ENCODE results near the gene TRMT1.

TRMT1 gene

DNA sequence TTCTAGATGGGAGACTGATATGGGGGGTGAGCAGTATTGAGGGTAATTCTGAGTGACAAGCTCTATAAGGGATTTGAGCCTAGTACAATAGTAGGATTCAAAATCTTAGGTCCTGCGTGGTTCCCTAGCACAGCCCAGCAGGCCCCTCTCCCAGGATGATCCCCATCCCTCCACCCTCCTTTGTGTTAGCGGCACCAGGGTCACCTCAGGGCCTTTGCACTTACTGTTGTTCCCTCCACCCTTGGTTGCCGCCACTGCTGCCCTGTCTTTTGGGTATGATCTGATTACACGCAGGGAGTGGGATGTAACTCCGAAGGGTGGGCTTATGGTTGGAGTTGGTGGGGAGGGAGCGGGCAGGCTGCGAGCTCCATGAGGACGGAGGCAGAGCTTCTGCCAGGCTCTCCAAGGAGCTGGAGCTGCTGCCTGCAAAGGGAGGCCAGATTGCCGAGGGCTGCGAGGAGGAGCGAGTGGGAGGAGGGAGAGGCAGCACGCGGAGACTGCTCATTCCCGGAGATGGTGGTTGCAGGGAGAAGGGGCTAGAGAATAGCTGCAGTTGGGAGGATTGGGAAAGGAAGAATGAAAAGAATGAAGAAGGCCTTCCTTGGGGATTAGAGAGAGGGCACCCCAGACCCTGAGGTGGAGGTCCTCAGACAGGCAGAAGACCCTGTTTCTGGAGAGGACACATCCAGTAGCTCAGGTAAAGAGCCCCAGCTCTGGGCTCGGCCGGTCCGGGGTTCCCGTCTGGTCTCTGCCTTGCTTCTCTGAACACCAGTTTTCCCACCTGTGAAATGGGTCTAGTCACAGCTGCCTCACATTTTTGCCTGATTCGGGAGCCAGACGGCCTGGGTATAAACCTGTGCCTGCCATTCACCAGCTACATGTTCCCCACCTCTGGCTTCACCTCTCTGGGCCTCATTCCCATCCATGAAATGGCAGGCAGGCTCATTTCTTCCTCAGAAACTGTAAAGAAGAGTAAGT lies 6.7 kb upstream of the TRMT1 start:
- no peak for DNase-seq (ENCODE audit: low spot score)

DNA sequence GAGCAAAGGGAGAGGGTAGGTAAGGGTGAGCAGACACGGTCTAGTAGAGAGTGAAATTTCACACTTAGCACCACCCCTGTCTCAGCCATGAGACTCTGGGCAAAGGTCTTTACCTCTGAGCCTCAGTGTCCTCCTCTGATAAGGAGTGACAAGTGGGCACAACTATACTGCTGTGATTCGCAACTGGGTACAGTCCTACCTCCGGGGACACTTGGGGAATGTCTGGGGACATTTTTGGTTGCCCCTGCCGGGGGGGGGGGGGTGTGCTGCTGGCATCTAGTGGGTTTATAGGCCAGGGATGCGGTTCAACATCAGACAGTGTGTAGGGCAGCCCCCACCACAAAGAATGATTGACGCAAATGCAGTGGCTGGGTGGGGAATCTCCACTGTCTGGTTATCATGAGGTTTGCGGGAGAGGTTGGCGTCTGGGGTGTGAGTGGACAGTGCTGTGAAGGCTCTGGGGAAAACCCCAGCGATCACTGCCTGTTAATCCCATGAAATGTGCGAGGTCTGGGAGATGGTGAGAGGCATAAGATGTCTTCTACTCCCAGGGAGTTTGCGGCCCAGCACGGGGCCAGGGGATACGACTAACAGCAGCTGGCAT lies 5.8 kb upstream of the TRMT1 start:
- no peak for DNase-seq (ENCODE audit: low spot score)

DNA sequence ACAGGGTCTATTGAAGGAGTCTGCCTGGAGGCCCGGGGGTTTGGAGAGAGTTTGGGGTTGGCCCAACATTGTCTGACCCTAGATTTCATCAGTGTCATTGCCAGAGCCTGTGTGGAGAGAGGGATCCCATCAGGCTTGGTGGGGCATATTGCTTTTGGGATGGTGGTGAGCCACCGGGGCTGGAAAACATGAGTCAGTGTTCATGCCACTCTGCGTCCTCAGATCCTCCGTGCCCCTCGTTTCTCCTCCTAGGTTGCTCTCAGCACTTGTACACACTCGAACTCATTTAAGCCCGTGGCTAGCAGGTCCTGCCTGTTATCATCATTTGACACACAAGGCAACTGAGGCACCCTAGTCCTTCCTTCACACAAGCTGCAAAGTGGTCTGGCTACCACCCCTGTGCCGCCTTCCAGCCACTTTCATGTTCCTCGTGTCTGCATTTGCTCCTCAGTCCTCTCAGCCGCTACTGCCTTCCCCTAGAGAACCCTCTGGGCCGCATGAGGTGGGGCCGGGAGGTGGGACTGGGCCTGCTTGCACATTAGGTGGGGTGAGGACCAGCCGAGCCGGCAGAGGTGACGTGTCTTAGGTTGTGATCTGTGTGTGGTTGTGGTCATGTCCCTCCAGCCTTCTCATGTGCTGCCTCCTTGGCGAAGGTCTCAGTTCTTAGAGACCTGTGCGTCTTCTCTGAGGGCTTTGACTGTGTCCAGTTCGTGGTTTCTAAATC lies 5.2 kb upstream of the TRMT1 start:
- DNase-seq (ENCODE audit: low spot score) = no peak

DNA sequence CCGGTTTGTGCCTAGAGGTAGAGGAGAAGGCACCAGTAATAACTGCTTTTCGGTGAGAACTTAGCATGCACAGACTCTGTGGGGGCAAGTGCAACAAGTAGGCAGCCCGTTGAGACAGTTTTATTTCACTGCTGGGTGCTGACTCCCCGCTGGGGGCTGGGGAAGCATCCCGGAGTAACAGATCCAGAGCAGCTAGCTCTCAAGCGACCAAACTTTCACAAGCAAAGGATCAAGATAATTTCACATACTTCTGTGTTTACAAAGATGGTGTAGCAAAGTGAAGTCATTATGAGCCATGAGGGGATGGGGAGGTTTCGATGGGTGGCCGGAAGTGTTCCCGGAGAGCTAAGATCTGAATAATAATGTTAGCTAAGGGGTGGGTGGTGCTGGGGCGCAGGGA lies 4.3 kb upstream of the TRMT1 start:
- peak; percentile 75 for DNase-seq (ENCODE audit: low spot score)

DNA sequence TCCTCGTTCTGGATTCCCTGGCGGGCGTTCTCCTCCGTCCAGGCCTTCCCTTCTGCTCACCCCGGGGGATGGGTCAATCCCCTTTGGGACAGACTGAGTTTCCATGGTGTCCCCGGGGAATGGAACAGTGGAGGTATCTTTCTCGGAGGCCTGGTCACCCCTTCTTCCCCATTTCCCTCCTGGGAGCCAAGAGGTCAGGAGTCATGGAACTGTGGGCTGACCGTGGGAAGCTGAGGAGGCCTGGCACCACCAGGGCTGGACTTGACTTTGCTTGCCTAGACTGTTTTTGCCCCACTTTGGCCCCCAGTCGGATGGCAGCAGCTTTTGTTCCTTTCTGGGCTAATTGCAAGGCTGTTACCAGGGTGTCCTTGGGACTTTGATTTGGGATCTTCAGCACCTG lies 3.5 kb upstream of the TRMT1 start:
- DNase-seq (ENCODE audit: low spot score) = no peak

DNA sequence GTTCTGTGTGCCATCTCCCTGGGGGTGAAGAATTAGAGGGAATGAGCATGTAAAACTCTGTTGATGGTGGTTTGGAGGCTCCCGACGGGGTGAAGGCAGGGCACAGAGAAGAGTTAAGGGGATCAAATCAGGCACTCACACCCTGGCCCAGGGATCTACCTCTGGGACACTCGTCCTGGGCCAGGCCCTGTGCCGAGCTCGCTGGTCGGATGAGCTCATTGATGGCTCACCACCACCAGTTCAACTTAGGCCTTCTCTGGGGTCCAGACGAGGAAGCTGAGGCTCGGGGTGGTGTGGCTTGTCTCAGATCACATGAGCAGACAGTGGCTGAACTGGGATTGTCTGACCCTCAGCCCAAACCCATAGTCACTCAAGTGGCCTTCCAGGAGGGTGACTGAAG lies 3.1 kb upstream of the TRMT1 start:
- peak; percentile 24 for DNase-seq (ENCODE audit: low spot score)

DNA sequence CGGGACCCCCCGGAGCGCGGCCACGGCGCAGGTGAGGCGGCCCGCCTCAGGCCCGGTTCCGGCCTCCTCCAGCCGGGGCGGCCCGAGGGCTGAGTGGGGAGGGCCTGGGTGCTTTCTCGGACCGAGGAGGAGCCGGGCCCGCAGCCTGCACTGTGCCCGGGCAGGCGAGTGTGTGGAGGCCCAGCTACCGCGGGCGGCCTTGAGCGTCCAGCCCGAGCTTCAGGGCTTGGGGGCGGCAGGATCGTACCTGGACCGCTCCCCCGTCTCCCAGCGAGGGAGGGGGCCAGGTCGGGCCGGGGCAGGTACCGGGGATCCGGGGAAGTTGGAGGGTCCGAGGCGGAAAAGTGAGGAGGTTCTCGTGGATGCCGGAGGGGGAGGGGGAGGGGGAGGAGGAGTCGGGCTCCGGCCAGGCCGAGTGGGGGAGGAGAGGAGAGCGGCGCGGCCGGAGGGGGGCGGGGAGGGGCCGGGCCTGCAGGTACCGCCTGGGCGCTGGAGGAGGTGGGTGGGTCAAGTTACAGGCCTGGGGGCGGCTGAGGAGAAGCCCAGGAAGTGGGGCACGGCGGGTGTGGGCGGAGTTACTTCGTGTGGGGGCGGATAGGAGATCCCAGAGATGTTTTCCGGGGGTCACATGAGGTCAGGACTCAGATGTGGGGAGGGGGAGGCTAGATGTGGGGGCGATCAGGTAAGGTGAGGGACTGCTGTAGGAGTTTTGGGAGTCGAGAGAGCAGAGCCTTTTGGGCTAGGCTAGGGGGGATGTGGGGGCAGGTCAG lies 2.1 kb upstream of the TRMT1 start:
- DNase-seq (ENCODE audit: low spot score) = peak; percentile 73

DNA sequence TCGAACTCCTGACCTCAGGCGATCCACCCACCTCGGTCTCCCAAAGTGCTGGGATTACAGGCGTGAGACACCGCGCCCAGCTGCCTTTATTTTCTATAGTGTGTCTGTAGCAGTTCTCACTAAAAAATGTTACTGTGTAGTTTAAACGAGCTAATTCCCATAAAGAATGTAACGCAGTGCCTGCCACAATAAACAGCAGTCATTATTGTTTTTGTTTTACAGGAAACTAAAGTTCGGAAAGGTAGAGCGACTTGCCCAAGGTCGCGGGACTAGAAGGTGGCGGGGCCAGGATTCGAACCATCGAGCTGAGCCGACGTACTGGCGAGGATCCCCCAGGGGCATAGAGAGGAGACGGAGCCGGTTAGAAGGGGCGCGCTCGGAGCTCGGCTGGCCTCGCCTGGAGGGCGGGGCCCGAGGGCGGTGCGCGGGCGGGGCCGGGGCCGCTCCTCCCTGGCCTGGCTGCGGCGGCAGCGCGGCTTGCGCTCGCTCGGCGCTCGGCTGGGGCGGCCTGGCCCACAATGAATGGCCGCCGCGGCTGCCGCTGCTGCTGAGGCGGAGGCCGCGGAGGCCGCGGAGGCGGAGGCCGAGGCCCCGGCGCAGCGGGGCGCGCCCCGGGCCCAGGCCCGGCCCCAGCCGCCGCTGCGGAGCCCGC lies 1.4 kb upstream of the TRMT1 start, which contains the start of gene NACC1:
NACC1 (plus strand) TSS at position 493 of the 652 bp plus-strand sequence. CDS start 16,944 bp downstream, outside the sequence.
- DNase-seq (ENCODE audit: low spot score) = peak; percentile 99

DNA sequence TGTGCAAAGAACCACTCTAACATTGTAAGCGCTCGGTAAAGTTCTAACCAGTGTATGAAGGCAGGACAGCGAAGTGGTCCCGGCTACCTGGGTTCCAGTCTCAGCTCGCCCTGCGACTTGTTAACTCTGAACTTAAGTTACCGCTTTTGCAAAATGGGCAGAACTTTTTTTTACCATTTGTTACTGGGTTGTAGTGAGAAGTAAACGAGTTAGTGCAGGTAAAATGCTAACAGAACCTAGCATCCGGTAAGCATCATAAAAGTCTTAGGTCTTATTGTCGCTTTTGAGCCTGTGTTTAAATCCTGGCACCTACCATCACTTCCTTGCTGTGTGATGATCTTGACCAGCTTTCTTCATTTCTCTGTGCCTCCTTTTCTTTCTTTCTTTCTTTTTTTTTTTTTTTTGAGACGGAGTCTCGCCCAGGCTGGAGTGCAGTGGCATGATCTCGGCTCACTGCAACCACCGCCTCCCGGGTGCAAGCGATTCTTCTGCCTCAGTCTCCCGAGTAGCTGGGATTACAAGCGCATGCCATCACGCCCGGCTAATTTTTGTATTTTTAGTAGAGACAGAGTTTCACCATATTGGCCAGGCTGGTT lies 734 bp upstream of the TRMT1 start:
- DNase-seq (ENCODE audit: low spot score) = no peak

DNA sequence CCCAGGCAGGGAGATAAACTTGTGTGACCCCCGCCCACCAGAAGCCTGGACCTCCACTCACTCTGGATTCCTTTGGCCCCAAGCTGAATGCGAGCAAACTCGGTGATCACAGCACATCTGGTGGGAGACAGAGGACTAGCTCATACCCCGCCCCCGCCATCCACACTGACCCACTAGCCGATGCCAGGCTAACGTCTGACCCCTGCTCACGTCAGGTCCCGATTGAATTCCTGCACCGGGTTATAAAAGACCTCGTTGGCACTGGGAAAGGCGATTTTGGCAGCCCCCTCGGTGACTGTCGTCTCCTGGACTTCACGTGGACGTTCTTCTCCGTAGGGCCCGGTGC lies 631 bp downstream of the TRMT1 start:
- no peak for DNase-seq (ENCODE audit: low spot score)

DNA sequence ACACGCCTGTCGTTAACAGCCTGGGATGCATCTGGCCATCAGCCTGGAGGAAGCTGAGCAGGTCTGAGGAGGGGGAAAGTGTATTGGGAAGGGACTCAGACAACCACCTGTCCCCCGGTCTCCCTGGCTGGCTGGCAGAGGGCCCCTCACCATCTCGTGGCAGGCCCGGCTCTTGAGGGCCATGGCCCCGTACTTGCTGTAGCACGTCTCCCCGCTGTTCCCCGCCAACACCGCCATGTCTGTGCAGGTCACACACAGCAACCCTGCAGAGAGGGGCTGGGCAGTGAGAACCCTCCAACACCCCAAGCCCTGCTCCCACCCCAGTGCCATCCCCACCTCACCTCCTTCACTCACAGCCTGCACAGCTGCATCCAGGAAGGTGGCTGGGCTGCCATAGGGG lies 4.0 kb downstream of the TRMT1 start:
- DNase-seq (ENCODE audit: low spot score) = no peak

DNA sequence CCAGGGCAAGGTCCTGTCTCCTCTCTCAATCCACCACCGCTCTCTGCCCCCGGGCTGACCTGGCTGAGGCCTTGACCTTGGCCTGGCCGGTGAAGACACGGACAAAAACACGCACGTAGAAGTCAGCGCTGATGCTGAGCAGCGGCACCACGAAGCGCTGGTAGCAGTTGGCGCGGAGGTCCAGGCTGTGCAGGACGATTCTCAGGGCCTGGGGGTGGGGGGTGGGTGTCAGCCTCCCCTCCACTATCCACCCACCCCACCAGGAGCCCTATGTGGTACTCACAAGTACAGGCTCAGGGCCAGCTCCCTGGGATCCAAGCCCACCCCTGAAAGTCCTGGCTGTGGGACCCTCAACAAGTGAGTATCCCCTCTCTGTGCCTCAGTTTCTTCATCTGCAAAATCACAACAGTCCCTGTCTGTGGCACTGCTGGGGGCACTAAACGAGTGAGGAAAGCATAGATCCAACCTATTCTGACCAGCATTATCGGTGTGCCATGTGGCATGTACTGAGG lies 6.4 kb downstream of the TRMT1 start:
- DNase-seq (ENCODE audit: low spot score) = no peak

DNA sequence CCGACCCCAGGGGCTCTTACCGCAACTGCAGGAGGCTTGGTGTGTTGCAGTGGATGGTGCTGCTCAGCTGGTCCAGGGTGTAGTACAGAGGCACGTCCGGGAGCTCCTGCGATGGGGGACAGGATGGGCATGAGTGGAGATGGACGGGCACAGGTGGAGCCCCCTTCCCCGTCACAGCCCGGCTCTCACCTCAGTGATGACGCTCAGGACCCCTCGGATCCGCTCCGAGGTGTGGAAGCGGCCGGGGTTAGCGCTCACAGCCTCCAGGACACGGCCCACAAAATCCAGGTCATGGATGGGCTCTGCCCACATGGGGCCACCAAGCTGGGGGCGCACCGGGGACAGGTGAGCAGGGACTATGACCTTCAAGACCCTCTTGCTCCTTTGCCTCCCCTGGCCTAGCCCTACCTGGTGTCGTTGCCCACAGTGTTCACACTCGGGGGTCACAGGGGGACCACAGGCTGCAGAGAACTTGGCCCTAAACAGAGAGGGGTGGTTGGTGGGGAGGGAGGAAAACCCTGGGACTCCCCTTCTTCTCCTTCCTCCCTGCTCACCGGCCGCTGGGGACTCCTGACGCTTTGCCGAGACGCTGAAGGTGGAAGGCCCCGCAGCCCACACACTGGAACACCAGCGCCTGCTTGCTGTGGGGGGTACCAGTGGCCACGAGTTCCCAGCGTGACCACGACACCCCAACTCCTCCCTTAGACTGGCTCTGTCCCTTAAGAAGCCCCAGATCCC lies 7.0 kb downstream of the TRMT1 start:
- DNase-seq (ENCODE audit: low spot score) = no peak

DNA sequence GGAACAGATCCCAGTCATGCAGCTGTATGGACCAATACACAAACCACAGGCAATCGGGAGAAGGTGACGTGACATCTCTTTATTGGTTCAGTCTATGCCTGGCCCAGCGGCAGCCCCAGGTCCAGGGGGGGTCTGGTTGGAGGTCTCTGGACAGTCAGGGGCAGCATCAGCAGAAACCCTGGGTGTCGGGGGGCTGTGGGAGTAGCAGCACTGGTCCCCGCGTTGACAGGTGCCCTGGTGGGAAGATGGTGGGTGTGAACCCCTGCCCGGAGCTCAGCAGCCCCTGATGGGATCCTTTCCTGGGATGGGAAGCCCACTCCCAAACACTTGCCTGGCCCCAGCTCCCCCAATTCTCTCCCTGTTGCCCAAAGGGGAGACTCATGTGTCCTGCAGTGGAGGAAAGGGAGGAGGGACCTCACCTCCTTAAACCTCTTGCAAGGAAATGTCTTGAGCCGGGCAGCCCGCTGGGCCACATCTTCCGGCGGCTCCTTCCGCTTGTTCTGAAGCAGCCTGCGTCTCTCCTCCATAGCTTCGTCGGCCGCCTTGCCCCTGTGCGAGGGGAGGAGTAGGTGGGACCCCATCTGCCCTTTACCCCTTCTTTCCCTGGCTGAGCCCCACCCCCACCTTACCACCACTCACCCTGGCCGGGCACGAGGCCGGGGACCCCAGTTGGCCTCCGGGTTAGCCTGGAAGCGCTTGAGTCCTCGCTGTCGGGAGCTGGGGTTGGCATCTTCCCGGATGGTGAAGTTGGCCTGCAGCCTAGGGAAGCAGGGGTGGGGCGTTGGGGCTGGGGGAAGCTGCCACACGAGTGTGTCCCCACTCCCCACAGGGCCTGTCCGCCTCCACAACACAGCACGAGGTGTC lies 11.5 kb downstream of the TRMT1 start:
- DNase-seq (ENCODE audit: low spot score) = no peak

DNA sequence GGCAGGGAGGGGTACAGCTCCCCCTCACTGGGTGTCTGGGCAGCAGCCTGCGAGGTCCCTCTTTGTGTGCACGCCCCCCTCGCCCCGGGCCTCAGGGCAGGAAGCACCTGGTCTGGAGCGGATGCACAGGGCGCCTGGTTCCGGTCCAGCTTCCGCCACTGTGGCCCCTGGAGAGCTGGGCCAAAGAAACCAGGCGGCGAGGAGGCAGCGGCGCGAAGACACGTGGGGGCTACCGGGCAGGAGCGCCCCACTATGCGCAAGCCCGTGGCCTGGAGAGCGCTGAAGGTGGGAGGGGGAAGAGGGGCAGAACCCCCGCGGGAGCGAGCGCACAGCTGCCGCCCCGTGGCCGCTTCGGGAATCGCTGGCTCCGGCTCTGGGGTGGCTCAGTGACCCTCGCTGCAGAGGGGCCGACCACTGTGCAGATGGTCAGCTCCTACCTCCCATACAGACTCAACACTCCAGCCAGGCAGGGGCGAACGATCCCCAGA lies 12.1 kb downstream of the TRMT1 start:
- DNase-seq (ENCODE audit: low spot score) = no peak

DNA sequence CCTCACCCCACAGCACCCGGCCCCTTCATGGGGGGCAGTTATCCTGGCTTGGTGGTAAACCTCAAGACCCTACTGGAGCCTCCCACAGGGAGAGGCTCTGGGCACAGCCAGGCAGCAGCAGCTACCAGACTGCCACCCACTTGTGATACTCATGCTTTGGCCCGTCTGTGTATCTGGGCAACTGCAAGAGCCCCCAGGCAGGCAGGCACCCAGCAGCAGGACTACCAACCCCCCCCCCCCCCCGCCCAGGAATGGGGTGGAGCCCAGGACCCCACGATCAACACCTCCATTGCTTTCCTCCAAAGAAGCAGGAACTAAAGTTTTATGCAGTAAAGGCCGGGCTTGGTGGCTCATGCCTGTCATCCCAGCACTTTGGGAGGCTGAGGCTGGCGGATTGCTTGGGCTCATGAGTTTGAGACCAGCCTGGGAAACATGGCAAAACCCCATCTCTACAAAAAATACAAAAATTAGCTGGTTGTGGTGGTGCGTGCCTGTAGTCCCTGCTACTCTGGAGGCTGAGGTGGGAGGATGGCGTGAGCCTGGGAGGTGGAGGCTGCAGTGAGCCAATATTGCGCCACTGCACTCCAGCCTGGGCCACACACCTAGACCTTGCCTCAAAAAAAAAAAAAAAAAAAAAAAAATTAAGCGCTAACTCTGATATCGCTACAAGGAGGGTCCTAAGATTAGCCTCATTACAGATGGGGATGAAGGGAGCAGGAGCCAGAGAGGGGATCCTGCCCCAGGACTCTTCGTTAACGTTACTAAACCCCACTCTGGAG lies 12.8 kb downstream of the TRMT1 start:
- no peak for DNase-seq (ENCODE audit: low spot score)

DNA sequence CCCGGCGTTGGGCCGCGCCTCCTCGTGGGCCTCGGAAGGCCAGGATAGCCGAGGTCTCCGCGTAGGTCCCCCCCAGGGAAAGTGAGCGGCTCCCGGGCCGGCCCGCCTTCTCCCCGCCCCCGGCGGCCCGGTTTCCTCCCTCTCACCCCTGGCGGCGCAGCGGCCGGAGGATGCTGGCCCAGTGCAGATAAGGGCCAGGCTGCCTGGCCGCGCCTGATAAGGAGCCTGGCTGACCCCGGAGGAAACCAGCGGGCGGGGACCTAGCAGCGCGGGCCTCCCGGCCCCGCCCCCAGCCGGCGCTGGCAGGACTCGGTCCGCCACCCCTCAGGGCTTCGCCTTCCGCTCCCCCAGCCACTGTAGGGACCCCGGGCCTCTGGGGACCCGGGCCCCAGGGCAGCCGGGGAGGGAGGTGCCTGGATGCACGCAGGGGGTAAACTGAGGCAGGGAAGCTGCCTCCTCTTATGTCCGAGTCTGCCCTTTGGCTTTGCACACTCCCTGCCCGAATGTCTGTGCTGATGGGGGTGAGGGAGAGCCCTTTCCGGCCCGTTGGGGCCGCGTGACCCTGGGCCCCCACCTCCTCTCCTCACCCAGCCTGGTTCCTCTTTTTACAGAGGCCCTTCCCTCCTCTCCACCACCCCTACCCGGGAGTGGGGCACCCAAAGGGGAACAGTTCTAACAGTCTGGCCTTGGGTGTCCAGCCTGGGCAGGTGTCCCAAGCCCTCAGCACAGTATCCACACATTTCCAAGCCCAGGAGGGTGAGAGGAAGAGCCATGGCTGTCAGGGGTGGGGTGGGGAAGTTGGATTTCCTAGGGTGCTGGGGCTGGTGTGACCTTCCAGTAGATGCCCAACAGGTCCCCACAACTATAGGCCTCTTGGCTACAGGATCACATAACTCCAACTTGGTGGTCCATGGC lies 13.6 kb downstream of the TRMT1 start, which contains the start of gene LYL1:
LYL1 (minus strand) TSS at position 193 of the 915 bp plus-strand sequence. CDS start 1,687 bp downstream, outside the sequence.
- DNase-seq (ENCODE audit: low spot score) = peak; percentile 67

All from GM03348 (cell line).